ENCODE results near the gene SULT6B1.

The SULT6B1 gene

DNA sequence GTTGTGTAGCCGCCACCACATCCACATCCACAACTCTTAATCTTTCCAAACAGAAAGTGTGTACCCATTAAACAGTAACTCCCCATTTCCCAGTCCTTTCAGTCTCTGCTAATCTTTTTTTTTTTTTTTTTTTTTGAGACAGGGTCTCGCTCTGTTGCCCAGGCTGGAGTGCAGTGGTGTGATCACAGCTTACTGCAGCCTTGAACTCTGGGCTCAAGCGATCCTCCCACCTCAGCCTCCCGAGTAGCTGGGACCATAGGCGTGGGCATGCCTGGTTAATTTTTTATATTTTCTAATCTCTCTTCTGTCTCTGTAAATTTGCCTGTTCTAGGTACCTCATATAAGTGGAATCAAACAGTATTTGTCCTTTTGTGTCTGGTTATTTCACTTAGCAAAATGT lies 35.2 kb downstream of the SULT6B1 start:
- no peak for DNase-seq (ENCODE audit: low read depth in 2 of 2)

DNA sequence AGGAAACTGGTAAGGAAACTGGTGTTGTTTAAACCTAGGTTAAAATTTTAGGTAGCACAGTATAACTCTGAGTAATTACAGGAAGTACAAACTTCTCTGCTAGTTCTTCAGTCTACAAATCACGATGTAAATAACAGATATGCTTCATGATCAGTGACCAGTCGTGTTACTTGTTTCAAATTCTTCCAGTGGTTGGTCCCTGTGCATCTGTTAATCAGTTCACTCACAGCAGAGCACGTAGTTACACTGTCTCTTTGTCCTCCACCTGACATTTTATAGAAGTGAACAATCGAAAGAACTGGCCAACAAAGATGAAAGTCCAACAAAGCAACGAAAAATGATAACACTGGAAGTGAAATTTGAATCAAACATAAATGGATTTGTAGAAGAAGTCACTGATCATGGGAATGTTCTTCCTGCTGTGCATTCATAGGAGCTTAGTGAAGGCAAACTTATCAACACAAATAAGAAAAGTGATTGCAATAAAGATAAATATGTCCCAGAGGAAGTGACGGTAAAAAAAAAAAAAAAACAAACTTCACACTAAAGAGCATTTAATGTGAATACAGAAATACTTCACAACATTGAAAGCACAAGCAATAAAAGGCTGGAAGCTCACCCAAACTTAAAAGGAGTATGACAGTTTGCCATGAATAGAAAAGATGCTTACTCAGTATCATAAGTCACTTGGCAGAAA lies 38.7 kb downstream of the SULT6B1 start:
- DNase-seq (ENCODE audit: low read depth in 2 of 2), result no peak

DNA sequence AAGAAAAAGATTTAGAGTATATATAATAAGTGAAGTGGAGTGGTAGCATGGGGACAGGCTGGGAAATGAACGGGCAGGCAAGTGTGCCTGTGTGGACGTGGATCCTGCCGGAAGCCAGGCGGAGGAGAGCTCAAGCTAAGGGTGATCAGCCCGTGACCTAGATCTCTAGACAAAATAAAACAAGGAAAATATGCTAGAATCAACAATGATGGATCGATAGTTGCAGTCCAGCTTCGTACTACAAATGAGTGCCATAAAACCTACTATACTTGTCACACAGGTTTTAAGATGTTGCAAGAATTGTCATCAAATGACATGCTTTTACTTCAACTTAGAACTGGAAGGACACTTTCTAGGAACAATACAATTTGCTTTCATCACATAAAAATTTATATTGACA lies 40.1 kb downstream of the SULT6B1 start:
- no peak for DNase-seq (ENCODE audit: low read depth in 2 of 2)

DNA sequence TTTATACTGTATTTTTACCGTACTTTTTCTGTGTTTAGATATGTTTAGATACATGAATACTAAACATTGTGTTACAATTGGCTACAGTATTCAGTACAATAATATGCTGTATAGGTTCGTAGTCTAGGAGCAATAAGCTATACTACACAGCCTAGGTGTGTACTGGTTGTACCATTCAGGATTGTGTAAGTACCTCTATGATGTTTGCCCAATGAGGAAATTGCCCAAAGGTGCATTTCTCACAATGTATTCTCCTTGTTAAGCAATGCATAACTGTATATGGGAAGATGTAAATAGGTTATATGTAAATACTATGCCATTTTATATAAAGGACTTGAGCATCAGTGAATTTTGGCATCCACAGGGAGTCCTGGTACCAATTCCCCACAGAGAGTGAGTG lies 42.4 kb downstream of the SULT6B1 start:
- DNase-seq (ENCODE audit: low read depth in 2 of 2), result no peak

DNA sequence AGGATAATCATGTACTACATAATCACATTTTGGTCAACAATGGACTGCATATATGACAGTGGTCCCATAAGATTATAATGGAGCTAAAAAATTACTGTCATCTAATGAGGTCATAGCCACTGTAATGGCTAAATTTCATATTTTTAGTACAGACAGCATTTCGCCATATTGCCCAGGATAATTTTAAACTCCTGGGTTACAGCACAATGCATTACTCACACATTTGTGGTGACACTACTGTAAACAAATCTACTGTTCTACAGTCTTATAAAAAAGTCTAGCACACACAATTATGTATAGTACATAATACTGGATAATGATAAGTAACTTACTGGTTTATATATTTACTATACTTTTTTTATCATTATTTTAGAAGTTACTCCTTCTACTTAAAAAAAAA lies 44.5 kb downstream of the SULT6B1 start:
- DNase-seq (ENCODE audit: low read depth in 2 of 2), result no peak

DNA sequence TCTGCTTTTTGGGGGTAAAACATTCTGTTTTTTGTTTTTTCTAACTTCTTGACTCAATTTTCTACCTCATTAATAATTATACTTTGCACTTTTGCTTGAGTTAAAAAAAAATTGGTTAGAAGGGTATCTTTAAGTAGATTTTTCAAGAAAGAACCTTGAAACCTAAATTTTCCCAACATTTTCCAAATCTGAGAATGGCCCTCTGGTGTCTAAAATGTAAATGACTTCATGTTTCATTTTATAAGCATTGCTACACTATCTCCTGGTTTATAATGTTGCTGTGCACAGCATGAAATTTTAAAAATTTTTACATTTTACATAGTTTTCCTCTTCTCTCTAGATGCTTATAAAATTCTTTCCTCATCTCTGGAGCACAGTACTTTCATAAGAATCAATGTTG lies 45.9 kb downstream of the SULT6B1 start:
- DNase-seq (ENCODE audit: low read depth in 2 of 2), result no peak

DNA sequence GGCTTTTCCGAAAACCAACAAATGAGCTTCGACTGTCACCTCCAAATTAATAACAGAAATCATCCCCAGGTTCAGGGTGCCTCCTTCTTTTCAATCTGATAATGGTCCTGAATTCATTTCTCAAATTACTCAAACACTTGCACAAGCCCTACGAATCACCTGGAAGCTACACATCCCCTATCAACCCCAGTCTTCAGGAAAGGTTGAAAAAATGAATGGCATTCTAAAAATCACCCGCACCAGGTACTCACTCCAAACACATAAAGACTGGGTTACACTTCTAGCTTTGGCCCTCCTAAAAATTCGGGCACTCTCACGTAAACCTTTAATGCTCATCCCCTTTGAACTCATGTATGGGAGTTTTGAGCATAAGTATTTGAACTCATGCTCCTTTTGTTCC lies 55.6 kb downstream of the SULT6B1 start:
- DNase-seq (ENCODE audit: low read depth in 2 of 2), result no peak

DNA sequence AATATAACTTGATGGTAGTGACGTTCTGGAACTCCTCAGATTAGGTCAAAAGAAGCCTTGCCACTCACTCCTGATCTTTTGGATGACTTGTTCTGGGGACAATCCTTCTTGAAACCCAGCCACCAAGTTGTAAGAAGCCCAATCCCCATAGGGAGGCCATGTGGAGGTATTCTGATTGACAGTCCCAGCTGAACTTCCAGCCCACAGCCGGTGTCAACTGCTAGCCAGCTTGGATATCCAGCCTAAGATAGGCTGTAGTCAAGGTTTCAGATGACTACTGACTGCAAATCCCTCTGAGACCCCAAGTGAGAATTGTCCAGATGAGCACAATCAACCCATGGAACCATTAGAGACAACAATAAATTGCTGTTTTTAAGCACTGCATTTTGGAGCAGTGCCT lies 63.1 kb downstream of the SULT6B1 start:
- DNase-seq (ENCODE audit: low read depth in 2 of 2), result no peak

DNA sequence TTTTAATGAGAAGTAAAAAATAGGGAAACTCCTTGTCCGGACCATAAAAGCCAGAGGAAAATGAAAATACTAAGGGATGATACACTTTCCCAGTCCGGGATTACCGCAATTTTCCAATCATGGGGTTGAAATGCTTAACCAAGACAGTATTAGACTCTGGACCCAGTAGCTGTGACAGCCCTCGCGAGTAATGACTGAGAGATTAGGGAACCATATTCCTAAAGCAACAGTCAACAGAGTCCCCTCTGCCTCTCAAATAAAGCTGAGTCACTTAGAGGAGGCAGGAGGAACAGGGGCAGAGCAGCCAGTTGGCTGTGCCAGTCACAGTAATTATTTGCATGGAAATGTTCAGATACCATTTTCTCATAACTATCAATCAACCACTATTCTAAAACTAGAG lies 69.3 kb downstream of the SULT6B1 start:
- no peak for DNase-seq (ENCODE audit: low read depth in 2 of 2)
